EL (cell line): ENCODE results near the gene MSH5.

Experiments
- DNase-seq: peaks from one replicate; pipeline ENCODE4 v3.0.0-alpha.2; 2016

MSH5 gene

DNA sequence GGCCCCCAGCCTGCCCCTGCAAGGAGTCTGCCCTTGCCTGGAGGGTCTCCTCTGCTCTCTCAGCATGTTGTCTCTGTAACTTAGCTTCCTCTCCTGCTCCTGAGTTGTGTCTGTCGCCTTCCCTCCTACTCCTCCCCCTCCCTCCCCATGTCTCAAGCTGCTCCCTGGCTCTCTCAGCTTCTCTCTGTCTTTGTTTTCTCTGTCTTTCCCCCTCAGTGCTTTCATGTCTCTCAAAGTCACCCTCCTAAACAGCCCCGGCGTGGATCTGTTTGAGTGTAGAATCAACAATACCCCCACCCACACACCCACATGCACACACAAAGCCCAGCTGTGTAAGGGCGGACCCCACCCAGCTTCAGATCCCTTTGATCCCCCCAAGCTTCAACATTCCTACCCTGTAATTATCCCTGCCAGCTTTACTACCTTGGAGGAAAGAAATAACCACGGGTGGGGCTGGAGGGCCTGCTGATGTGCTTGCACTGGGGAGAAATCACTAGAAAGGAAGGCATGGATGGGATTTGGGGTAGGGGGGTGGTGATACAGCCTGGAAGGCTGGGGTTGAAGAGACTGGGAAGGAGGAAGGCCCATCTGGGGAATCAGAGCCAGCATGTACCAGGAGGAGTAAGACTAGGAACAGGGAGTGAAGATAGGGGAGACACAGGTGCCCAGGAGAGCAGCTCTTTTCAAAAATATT, 25.7 kb upstream of the MSH5 start:
- DNase-seq, result no peak

DNA sequence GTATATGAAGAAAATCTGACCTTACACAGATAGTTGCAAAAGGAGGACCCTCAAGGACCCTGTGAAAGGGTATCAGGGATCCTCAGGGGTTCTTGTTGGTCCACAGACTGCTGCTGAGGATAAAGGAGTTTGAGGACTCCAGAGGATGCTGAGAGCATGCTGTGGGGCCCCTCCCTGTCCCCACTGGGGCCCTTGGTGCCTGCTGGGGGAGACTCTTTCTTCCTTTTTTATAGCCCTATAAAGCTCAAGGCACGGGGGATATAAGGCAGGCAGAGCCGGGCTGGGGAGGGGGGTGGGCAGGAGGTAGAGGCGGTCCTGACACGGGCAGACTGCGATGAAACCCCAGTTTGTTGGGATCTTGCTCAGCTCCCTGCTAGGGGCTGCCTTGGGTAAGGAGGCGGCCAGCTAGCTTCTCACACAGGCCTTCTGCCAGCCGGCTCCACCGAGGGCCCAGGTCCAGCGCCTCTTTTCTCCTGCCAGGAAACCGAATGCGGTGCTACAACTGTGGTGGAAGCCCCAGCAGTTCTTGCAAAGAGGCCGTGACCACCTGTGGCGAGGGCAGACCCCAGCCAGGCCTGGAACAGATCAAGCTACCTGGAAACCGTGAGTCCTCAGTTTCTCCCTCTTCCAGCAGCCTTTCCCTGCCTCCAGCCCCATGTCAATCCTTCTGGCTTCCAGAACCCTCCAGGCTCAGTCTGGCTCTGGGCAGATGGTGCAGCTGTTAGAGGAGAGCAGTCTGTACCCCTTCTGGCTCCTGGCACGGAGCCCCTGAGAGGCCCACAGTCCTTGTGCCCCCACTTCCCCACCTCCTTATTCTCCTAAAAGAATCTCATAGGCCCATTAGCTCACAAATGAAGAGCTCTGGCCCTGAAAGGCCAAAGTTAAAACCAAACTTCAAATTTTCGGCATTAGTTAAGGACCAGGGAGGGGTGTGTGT, 24.5 kb upstream of the MSH5 start, which contains the start of gene LY6G6D:
Gene LY6G6D (plus strand): TSS at position 327 of the 937 bp plus-strand sequence. CDS start 8 bp downstream, at position 335.
- DNase-seq, result no peak

DNA sequence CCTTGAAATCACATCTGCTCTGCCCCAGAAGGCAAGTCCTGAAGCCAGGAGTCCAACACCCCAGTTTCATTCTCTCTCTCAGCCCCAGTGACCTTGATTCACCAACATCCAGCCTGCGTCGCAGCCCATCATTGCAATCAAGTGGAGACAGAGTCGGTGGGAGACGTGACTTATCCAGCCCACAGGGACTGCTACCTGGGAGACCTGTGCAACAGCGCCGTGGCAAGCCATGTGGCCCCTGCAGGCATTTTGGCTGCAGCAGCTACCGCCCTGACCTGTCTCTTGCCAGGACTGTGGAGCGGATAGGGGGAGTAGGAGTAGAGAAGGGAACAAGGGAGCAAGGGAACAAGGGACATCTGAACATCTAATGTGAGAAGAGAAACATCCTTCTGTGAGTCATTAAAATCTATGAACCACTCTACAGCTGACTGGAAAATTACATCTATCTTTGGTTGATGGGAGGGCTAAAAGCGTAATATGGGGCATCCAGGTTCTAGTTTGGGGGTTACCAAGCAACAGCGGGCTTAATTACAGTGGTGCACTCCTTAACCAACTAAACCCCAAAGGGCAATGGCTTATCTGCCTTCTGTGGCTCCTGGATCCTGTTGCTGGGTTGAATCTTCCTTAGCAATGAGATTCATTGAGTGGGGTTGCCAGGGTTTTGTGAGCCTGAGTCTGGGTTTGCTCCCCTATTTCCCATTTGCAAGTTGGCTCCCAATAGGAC, 22.1 kb upstream of the MSH5 start:
- DNase-seq, result no peak

DNA sequence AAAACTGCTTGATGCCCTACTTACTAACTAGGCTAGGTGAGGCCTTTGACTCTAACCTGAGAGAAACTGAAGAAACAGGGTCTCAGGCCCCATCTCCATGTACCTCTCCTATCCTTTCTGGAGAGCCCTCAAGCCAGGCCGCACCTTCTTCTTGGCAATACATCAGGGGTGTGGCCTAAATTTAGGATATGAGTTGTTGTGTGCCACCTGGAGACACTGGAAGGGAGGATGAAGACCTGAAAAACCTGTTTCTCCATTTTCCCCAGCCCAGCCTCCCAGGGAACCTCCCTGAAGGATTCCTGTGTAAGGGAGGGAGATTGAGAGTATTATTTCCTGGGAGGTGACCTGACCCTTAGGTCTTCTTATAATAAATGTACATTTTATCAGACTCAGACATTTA, 21.5 kb upstream of the MSH5 start:
- DNase-seq, result no peak

DNA sequence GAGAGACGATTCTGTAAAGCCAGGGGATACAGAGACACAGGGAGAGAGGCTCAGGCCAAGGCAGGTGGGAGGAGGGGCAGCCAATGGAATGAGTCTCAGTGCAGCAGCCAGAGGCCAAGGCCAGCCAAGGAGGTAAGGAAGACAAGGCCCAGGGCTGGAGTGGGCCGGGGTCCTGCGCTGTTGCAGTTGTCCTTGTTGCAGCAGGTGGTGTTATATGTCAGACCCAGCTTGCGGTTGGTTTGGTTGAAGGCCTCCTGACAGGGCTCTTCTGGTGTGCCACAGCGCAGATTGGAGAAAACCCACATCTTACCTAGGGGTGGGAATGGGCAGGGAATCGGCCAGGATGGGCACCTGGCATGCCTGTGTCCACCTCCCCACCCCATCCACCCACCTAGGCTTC, 20.8 kb upstream of the MSH5 start:
- DNase-seq, result no peak

DNA sequence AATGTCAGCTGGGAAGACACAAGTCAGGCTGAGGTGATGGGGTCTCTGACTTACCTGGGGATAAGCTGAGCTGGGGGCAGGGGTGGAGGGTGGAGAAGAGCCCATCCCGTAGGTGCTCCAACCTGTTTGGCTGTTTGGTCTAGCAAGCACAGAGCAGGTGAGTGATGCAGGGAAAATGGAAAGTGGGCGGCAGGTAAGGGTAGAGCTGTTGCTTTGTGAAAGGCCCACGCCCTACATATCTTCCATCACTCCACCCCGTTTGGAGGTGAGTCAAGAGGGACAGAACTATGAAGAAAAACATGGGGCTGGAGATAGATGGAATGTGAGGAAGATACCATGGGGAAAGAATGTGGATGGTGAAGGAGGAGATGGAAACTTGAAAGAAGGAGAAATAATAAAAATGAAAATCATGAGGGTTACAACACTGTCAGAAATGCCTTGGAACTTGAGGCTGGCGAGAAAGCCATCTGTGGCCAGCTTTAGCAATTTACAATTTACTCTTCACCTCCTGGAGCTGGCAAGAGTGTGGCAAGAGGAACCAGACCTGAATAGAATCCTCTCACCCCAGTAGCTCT, 19.5 kb upstream of the MSH5 start:
- DNase-seq, result no peak

DNA sequence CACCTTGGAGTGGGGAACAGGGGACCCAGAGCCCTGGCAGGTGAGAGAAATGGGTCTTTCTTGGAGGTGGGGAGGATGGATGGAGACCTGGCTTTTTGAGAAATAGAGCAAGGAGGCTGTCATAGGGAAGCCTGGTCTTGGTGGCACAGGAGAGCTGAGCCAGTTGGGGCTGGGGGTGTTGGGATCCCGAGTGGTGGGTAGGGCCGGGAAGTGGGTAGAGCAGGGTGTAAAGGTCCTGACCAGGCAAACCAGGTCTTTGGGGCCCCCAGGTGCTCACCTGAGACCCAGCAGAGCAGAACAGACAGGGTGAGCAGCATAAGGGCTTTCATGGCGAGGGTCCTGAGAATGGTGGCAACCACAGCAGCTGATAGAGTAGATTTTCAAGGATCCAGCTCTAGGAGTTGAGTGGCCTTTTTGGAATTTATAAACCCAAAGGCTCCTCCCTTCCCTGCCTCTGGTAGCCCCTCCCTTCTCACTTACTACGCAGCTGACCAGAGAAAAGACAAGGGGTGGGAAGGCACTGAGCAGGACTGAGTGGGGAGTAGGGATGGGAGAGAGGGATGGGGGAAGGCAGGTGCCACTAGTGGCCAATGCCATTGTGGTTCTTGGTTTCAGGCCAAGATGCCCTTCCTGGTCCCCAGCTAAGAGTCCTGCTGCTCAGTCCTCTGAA, 18.3 kb upstream of the MSH5 start, which contains the start of gene LY6G6C:
Gene LY6G6C (minus strand): TSS at position 396 of the 670 bp plus-strand sequence. CDS start 67 bp downstream, at position 329.
- no peak for DNase-seq

DNA sequence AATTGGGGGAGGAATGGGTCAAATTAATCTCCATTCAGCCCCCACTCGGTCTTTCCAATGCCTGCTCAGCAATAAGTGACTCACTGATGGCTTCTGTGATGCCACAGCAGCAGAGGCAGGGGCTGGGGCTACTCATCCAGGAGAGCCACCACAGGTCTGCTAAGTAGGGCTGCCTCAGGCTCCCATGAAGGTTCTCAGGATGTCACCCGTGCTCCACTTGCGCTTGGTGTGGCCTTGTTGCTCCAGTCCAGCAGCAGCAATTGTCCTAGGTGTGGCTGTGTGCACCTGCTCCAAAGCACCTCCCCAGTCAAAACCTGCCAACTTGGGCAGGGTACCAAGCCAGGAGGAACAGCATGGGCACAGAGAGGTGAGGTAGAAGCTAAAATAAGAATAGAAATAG, 17.6 kb upstream of the MSH5 start:
- no peak for DNase-seq

DNA sequence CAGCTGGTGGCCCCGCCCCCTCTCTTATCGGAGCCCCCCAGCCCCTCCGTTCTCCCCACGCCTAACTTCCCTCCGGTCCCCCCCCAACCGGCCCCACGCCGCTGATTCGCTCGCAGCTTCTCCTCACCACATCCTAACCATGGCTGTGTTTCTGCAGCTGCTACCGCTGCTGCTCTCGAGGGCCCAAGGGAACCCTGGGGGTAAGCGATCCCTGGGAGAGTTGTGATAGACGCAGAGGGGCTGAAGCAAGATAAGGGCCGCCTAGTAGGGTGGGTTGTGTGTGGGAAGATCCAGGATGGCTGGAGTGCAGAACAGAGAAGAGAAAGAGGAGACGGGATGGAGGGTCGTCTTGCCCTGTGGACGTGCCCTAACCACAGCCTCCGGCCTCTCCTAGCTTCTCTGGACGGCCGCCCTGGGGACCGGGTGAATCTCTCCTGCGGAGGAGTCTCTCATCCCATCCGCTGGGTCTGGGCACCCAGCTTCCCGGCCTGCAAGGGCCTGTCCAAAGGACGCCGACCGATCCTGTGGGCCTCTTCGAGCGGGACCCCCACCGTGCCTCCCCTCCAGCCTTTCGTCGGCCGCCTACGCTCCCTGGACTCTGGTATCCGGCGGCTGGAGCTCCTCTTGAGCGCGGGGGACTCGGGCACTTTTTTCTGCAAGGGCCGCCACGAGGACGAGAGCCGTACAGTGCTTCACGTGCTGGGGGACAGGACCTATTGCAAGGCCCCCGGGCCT, 16.4 kb upstream of the MSH5 start, which contains the start of gene MPIG6B:
Gene MPIG6B (plus strand): TSS at position 129 of the 735 bp plus-strand sequence. CDS start 11 bp downstream, at position 140.
- no peak for DNase-seq

DNA sequence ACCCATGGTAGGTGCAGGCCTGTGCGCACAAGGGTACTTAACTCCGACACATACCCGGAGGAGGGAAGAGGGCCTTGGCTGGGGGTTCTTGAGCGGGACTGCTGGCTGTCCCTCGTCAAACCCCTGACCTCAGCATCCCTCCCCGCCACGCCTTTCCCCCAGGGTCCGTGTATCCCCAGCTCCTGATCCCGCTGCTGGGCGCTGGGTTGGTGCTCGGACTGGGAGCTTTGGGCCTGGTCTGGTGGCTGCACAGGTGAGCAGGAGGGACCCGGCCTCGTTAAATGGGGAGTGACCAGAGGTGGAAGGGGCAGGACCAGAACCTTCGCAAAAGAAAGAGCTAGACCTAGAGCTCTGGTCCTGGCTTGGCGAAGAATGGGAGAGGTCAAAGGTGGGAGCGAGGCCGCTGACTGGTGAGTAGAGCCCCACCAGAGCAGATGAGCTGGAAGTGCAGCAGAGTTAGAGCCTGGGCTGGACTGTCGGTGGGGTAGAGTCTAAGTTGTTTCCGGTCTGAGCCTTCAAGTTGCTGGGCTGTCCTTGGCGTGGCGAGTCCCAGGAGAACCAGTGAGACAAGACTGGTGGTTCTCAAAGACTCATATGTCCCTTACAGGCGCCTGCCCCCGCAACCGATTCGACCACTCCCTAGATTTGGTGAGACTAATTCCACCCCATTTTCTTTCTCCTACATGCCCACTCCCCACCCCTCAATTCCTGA, 15.7 kb upstream of the MSH5 start:
- no peak for DNase-seq

DNA sequence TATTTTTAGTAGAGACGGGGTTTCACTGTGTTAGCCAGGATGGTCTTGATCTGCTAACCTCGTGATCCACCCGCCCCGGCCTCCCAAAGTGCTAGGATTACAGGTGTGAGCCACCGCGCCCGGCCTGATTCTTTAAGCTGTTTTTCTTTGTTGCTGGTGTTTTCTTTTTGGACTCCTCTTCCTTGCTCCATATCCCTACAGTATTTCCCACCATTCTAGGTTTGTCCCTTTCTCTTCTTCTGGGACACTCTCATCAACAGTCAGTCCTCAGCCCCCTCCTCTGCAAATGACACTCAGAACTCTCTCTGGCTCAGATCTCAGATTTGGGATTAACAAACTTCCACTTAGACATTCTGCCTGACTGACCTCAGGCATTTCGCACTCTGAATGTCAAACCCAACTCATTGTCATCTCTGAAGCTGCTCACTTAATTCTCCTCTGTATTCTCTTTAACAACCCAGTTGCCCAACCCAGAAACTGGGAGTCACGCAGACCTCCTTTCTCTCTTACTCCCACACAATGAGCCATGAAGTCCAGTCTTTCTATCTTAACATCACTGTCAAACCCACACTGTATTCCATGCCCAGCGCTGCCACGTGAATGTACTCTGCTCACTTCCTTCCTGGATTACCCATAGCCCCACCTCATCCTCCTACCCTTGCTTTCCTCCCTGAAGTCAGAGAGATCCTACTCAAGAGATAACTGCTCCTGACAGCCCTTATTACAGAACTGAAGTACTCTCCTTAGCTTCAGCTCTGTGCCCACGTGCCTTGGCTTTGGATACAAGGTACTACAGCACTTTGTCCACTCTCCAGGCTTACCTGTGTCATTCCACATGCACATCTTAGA, 14.1 kb upstream of the MSH5 start:
- DNase-seq, result no peak

DNA sequence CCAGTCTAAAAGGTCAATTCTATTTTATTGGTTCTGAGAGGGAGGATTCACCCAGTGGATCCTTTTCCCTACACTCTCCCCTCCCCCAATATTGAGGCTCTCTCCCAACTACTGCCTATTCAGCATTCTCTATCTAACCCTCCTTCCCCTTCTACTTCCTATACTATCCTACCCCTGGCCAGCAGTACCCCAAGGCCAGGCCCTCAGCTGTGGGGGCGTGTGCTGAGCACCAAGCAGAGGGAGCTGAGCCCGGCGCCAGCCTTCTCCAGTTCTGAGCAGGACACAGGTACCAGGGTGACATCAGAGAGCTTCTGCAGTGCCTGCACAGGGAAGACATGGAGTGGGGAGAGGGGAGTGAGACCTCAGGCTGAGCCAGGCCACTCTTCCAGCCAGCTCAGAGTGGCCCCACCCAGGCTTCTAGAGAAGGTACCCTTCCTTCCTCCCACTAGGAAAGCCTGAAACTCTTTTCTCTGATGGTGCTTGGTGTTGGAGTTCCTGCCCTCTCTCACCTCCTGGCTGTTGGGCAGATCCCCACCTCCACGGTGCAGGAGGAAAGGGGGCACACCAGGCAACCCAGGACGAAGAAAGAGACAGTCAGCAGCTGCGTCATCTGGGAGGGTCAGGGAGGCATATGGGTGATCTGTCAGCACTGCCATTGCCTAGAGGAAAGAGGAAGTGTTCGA, 12.6 kb upstream of the MSH5 start:
- DNase-seq, result no peak

DNA sequence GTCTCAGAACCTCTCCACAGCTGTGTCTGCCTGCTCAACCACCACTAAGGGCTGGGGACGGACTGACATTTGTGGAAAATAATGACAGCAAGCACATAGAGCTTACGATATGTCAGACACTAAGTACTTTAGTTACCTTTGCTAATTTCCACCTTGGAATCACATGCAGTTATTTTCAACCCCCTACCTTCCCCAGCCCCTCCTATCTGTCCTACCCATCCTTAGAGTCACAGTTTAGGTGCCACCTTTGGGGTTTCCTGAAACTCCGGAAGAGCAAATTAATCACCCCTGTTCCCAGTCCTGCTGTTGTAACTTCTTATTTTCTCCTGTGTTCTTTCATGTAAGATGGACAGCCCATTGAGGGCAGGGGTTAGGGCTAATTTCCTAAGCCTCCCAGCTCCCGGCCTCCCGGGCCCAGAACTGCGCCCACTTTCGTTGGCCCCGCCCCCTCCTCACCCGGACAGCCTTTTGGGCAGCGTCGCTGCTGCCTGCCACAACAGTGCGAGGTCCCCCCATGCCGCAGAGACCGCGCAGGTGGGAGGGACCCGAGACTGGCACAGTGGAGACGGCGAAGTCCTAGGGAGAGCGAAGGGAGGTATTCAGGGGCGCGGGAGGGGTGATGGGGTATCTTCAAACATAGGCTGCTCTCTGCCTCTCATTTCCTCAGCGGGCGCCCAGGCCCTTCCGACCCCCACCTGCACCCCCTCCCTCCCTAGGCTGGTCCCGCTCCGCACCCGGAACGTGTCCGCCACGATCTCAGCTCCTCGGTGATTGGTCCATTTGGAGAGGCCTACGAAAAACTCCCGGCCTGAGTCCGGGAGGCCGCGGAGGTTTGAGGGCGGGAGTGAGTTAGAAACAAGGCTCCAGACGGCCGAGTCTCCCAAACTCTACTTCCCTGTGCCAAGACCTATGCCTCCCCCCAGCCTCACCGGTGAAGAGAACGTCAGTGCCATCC, 11.8 kb upstream of the MSH5 start:
- DNase-seq, result no peak

DNA sequence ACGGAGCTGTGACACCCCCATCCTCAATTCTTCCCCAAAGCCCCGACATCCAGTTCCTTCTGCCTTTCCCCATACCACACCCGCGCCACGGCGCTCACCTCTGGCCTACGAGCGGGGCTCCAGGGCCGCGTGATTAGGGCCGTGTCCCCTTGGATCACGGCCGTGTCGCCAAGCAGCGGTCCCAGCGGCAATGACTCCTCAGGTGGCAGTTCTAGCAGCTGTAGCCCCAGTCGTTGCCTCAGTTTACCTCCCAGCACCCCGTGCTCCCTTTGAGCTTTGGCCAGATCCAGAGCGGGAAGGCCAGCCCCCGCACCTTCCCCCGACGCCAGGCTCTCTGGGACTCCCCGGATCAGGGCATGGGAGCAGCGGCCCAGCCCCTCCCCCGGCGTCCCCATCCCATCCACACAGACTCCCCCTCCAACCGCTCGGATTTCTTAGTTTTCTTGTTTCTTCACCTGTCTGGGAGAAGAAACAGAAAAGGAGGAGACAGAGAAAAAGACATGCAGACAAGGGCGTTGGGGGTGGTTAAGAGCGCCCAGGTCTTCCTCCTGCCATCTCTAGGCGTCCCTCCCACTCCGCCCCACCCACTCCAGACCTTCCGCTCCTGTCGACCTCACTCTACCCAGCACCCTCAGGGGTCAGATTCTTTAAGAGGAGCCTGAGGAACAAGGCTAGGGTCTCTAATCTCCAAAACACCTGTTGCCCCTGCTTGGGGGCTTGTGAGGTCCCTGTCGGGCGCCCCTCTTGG, 10.9 kb upstream of the MSH5 start, which contains the start of gene DDAH2:
Gene DDAH2 (minus strand): TSS at position 533 of the 748 bp plus-strand sequence. CDS start 138 bp downstream, at position 395.
- DNase-seq, result no peak

DNA sequence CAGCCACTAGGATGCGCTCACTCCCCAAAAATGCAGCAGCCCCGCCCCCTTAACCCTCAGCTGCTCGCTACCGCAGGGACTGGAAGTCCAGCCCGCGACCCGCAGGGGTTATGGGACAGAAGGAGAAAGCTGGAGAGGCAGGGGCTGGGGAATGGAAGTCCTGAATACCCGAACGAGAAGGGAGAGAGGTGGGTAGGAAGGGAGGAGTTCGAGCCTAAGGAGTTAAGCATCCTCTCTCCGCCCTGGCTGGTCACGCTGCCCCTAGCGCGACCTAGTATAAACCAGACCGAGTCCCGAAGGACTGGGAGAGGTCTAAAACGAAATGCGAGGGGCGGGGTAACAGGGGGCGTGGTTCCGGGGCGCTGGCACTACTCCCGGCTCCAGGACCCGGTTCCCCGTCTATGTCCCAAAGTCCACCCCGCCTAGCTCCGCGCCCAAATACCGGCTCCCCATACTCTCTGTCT, 10.3 kb upstream of the MSH5 start:
- DNase-seq, result peak; percentile 90

DNA sequence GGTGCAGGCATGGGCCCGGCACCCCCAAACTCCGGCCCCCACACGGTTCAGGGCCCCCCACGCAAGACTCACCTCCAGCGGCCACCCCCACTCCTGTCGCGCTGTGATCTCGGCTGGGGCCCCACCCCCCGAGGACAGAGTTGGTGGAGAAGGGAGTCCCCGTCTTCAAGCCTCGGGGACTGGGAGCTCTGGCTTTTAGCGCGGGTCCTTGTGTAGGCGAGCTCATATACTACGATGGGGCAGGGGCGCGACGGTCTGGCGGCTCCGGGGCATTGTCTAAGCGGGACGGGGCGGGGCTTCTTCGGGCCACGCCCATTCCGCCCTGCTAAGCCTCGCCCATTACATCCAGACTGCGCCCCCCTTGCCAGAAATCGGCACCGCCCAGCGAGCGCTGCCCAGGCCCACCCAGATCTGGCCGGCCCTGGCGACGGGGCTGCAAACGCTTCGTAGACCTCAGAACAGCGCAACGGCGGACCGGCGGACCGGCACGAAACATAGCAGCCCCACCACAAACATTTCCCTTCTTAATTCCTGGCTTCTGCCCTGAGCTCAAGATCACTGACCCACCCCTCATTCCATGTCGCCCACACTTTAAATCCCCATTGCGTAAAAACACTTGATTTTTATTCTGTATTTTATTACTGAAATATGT, 9.7 kb upstream of the MSH5 start:
- peak; percentile 91 for DNase-seq
